ENCODE measurements around the gene SLC22A15. TPM values are rescaled to one million over a fixed set of nuclear protein-coding genes. Genes with fewer than 3 reads are reported as not detected.

Gene SLC22A15
- total RNA-seq, 2 experiments from 2014 or later: 0.23 to 0.25 TPM

DNA sequence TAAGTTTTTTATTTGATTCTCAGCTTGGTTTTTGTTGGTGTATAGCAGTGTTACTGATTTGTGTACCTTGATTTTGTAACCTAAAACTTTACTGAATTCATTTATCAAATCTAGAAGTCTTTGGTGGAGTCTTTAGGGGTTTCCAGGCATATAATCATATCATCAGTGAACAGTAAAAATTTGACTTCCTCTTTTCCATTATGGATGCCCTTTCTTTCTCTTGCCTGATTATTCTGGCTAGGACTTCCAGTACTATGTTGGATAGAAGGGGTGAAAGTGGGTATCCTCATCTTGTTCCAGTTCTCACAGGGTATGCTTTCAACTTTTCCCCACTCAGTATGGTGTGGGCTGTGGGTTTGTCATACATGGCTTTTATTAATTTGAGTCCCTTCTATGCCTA lies 111.3 kb downstream of the SLC22A15 start:
- Mint-ChIP-seq H3K4me3 (no peak overlapping the region), H3K9me3 (ENCODE audit: low read depth) (peaks cover 23% of the 10 kb centered on the region), H3K27me3 (peaks cover 36% of the 10 kb centered on the region), H3K4me1 (no peaks in the 10 kb centered on the region), H3K27ac (no peak overlapping the region), H3K36me3 (ENCODE audit: low read depth) (peaks cover 6% of the 10 kb centered on the region)
- ChIA-PET CTCF (no interaction called here), POLR2A (no interaction called here)
- ATAC-seq (no peak), DNase-seq (no peak)
- intact Hi-C loops (cut with DNase I, micrococcal nuclease): no loop called here

DNA sequence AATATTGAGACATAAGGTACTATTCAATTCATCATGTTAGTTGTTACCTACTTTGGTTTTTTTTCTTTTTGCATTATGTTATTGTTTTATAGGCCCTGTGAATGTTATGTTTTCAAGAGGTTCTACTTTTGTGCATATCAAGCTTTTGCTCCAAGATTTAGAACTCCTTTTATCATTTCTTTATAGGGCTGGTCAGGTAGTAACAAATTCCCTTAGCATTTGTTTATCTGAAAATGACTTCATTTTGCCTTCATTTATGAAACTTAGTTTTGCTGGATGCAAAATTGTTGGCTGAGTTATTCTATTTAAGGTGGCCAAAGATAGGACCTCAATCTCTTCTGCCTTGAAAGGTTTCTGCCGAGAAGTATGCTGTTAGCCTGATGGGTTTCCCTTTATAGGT lies 113.6 kb downstream of the SLC22A15 start:
- ChIA-PET CTCF (no interaction called here), POLR2A (no interaction called here)
- no peak overlapping the region for H3K4me3 Mint-ChIP-seq
- no peaks in the 10 kb centered on the region for H3K4me1 Mint-ChIP-seq
- peaks cover 23% of the 10 kb centered on the region for H3K9me3 Mint-ChIP-seq (ENCODE audit: low read depth)
- DNase-seq (no peak), ATAC-seq (no peak)
- H3K36me3 Mint-ChIP-seq (ENCODE audit: low read depth): peaks cover 6% of the 10 kb centered on the region
- intact Hi-C loops (cut with DNase I, micrococcal nuclease): no loop called here
- peaks cover 40% of the 10 kb centered on the region for H3K27me3 Mint-ChIP-seq
- H3K27ac Mint-ChIP-seq: no peak overlapping the region

DNA sequence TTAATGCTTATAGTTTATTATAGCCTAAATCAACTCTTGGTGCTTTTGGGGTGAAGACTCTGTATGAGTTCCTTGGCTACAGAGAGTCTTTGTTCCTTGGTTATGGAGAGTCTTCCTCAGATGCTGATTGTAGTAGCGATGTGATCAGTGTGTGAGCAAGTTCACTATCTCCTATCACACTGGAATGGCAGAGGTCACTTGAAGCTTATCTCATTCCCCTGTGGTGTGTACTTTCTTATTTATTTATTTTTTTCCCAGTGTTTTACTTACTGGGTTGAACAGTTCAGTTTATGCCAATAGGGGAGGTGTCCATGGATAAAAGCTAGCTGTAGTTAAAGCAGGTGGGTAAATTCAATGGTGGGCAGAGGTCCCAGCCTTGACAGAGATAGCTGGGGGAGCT lies 114.8 kb downstream of the SLC22A15 start:
- ChIA-PET CTCF (interaction anchor here (0.6 kb wide), 2 partner anchors 59 to 132 kb away, joined by 3 read pairs; no protein-coding TSS in a partner anchor), POLR2A (no interaction called here)
- no peak overlapping the region for H3K27ac Mint-ChIP-seq
- H3K4me1 Mint-ChIP-seq: no peaks in the 10 kb centered on the region
- ATAC-seq: no peak
- intact Hi-C loops (cut with DNase I, micrococcal nuclease): no loop called here
- peaks cover 41% of the 10 kb centered on the region for H3K27me3 Mint-ChIP-seq
- H3K36me3 Mint-ChIP-seq (ENCODE audit: low read depth): peaks cover 6% of the 10 kb centered on the region
- H3K4me3 Mint-ChIP-seq: no peak overlapping the region
- DNase-seq: no peak
- H3K9me3 Mint-ChIP-seq (ENCODE audit: low read depth): peaks cover 28% of the 10 kb centered on the region

DNA sequence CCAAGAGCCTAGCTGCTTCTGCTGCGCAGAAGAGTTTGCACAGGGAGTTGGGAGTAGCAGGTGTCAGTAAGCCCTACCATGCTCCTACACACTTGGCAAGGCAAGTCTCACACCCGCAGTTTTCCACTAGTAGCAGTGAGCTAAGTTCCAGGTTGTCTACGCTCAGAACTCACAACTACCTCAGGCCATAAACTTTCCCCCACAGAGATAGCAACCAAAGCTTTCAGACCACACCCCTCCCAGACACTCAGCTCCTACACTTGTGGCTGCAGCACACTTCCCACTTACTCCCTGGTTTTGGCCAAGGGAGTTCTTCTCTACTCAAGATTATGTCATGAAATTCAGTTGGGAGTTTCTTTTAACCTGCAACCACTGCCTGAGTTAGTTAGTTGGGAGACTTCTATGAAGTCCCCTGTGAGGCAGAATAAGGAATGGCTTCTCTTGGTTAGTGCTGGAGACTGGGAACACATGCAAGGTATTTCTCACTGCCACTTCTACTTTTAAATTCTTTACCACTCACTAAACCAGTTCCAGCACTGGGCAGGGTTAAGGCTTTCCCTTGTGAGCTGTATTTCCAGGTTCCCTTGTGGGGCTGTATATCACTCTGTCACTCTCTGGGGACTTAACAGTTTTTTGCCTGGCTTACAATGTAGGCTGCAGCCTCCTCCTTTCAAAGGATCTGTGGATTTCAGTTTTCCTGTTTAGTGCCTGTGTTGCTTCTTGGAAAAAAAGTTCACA lies 116.6 kb downstream of the SLC22A15 start:
- DNase-seq (no peak), ATAC-seq (no peak)
- ChIA-PET CTCF (interaction anchor here (0.6 kb wide), 1 partner anchor 388 kb away, joined by 3 read pairs; no protein-coding TSS in a partner anchor), POLR2A (no interaction called here)
- intact Hi-C loops (cut with DNase I, micrococcal nuclease): no loop called here
- H3K4me3 Mint-ChIP-seq: no peak overlapping the region
- H3K9me3 Mint-ChIP-seq (ENCODE audit: low read depth): peaks cover 30% of the 10 kb centered on the region
- H3K27ac Mint-ChIP-seq: no peak overlapping the region
- H3K4me1 Mint-ChIP-seq: no peaks in the 10 kb centered on the region
- H3K36me3 Mint-ChIP-seq (ENCODE audit: low read depth): peaks cover 8% of the 10 kb centered on the region
- H3K27me3 Mint-ChIP-seq: peaks cover 32% of the 10 kb centered on the region

DNA sequence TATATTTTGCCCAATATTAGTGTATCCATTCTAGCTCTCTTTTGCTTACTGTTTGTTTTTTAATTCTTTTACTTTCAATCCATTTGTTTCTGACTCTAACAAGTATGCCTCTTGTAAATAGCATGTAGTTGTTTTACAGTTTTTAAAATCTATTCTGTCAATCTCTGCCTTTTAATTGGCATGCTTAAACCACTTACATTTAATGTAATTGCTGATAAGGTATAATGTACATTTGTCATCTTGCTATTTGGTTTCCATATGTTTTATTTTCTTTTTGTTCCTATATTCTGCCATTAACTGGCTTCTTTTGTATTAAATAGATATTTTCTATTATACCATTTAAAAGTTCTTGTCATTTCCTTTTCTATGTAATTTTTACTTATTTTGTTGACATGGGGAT lies 118.7 kb downstream of the SLC22A15 start:
- Mint-ChIP-seq H3K27me3 (peaks cover 20% of the 10 kb centered on the region), H3K27ac (no peak overlapping the region), H3K4me3 (no peak overlapping the region), H3K9me3 (ENCODE audit: low read depth) (peaks cover 14% of the 10 kb centered on the region), H3K4me1 (no peaks in the 10 kb centered on the region), H3K36me3 (ENCODE audit: low read depth) (peaks cover 8% of the 10 kb centered on the region)
- intact Hi-C loops (cut with DNase I, micrococcal nuclease): no loop called here
- POLR2A ChIA-PET: no interaction called here
- CTCF ChIA-PET: no interaction called here
- ATAC-seq (no peak), DNase-seq (no peak)

DNA sequence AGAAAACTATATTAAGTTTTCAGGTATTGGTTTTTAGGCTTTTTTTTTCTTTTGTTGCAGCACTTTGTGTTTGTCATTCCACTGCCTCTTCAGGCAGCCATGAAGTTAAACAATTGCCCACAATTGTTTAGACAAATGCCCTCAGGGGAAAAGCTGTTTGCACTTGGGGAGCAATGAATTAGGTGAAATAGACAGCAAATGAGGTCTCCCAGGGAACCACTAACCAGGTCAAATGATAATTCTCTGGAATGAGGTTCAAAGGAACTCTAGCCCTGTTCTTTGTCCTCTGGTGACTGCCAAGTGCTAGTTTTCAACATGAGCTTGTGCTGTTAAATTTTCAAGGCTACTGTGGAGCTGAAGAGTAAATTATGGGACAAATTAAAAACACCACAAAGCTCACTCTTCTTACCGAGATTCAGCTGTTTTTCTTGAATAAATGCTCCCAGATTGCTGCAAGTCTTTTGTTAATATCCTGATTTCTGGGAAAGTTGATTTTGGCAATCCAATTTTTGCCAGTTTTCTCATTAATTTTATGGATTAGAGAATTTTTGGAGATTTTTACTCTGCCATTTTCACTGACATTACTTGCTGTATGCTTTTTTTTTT lies 119.8 kb downstream of the SLC22A15 start:
- peaks cover 19% of the 10 kb centered on the region for H3K27me3 Mint-ChIP-seq
- peaks cover 2% of the 10 kb centered on the region for H3K36me3 Mint-ChIP-seq (ENCODE audit: low read depth)
- H3K9me3 Mint-ChIP-seq (ENCODE audit: low read depth): peaks cover 7% of the 10 kb centered on the region
- ATAC-seq (no peak), DNase-seq (no peak)
- intact Hi-C loops (cut with DNase I, micrococcal nuclease): no loop called here
- CTCF ChIA-PET: interaction anchor here (0.6 to 1.3 kb wide), 3 partner anchors 22 to 479 kb away, joined by 3 to 4 read pairs (median 3); no protein-coding TSS in a partner anchor
- no peak overlapping the region for H3K4me3 Mint-ChIP-seq
- H3K27ac Mint-ChIP-seq: no peak overlapping the region
- H3K4me1 Mint-ChIP-seq: no peaks in the 10 kb centered on the region
- POLR2A ChIA-PET: no interaction called here

DNA sequence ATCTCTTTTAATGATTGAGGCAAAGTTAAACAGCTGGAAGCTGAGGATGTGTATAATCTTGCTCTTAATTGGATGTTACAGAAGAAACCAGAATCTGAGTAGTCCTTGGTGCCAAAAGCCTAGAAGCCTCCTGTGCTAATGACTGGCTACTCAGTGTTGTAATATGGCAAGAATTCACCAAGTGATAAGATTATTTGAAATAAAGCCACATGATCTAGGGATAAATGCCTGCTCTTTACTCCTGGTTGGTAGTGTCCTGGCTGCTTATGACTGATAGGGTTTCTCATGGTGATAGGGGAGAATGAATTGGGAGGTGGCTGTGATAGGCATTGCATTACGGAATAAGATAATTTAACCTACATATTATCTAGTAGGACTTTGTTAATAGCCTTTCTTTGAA lies 121.3 kb downstream of the SLC22A15 start:
- ChIA-PET POLR2A (no interaction called here), CTCF (no interaction called here)
- Mint-ChIP-seq H3K36me3 (ENCODE audit: low read depth) (peaks cover 2% of the 10 kb centered on the region), H3K27me3 (peaks cover 18% of the 10 kb centered on the region), H3K27ac (no peak overlapping the region), H3K9me3 (ENCODE audit: low read depth) (peaks cover 7% of the 10 kb centered on the region), H3K4me1 (no peaks in the 10 kb centered on the region), H3K4me3 (no peak overlapping the region)
- DNase-seq (no peak), ATAC-seq (no peak)
- intact Hi-C loops (cut with DNase I, micrococcal nuclease): no loop called here

DNA sequence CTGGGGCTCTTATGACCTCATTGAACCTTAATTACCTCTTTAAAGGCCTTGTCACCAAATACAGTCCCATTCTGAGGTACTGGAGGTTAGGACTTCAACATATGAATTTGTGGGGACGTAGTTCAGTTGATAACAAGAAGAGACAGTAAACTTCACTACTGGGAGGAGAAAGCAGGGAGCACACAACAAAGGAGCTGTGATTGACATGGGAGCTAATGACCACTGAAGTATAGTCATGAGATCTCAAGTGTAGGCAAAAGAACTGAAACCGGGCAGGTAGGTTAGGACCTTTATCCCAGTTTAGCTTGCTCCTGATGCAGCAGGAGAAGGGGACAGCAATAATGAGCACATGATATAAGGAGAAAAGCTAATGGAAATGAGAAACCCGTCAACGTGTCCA lies 123.1 kb downstream of the SLC22A15 start:
- no peak for DNase-seq
- intact Hi-C loops (cut with DNase I, micrococcal nuclease): no loop called here
- H3K4me1 Mint-ChIP-seq: no peaks in the 10 kb centered on the region
- ChIA-PET POLR2A (no interaction called here), CTCF (interaction anchor here (0.8 to 1.0 kb wide), 2 partner anchors 90 to 888 kb away, joined by 3 read pairs; no protein-coding TSS in a partner anchor)
- peaks cover 13% of the 10 kb centered on the region for H3K27me3 Mint-ChIP-seq
- peaks cover 7% of the 10 kb centered on the region for H3K9me3 Mint-ChIP-seq (ENCODE audit: low read depth)
- H3K36me3 Mint-ChIP-seq (ENCODE audit: low read depth): peaks cover 2% of the 10 kb centered on the region
- ATAC-seq: no peak
- H3K27ac Mint-ChIP-seq: no peak overlapping the region
- no peak overlapping the region for H3K4me3 Mint-ChIP-seq

DNA sequence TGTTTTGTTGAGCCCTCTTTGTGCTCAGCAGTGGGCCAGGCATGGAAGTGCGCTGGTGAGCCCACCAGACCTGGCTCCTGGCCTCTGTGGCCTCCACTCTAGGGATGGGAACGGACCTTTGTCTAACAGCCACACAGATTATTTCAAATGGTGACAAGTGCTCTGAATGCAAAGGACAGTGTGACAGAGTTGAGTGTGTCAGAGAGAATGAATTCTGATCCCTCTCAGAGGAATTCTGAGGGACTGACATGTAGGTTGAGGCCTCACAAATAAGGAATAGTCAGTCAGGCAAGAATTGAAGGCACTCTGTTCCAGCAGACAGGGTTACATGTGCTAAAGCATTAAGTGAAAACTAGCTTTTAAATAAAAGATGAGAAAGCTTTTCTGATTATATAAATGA lies 123.6 kb downstream of the SLC22A15 start:
- POLR2A ChIA-PET: no interaction called here
- Mint-ChIP-seq H3K36me3 (ENCODE audit: low read depth) (peaks cover 2% of the 10 kb centered on the region), H3K27me3 (peaks cover 12% of the 10 kb centered on the region), H3K4me3 (no peak overlapping the region), H3K4me1 (no peaks in the 10 kb centered on the region), H3K27ac (no peak overlapping the region), H3K9me3 (ENCODE audit: low read depth) (peaks cover 6% of the 10 kb centered on the region)
- no peak for ATAC-seq
- CTCF ChIA-PET: interaction anchor here (0.8 kb wide), 1 partner anchor 91 kb away, joined by 3 read pairs; no protein-coding TSS in a partner anchor
- intact Hi-C loops (cut with DNase I, micrococcal nuclease): no loop called here
- DNase-seq: no peak

DNA sequence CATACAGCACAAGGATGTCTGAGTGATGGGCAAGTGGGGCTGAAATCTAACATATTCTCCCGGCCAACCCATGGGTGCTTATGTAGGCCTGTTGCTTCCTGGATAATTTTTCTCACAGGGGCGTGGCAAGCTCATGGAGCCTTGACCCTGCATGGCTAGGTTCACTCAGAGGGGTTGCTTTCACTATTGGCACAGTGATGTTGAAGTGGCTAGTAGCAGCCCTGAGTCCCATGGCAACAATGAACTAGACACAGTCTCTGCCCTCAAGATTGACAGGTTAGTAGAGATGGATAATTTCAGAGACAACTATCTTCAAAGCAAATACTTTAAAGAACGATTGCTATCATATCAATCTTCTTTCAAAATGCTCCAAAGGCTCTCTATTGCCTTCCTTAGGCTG lies 128.4 kb downstream of the SLC22A15 start:
- Mint-ChIP-seq H3K36me3 (ENCODE audit: low read depth) (no peaks in the 10 kb centered on the region), H3K4me1 (no peaks in the 10 kb centered on the region), H3K4me3 (no peak overlapping the region), H3K27ac (no peak overlapping the region), H3K9me3 (ENCODE audit: low read depth) (no peaks in the 10 kb centered on the region), H3K27me3 (peaks cover 6% of the 10 kb centered on the region)
- CTCF ChIA-PET: no interaction called here
- POLR2A ChIA-PET: no interaction called here
- intact Hi-C loops (cut with DNase I, micrococcal nuclease): no loop called here
- ATAC-seq (no peak), DNase-seq (no peak)

DNA sequence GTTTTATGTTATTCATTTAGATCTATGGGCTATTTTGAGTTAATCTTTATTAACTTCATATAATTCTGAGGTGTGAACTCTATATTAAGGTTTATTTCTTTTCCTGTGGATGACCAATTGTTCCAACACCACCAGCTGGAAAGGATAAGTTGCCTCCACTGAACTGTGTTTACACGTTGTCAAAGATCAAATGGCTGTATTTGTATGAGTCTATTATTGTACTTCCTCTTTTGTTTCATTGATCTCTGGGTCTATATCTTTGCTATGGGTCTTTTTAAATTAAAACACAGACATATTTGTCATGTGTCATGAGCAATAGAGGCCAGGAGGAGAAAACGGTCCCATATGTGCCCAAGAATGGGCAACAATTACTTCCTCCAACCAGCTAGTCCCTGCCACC lies 129.7 kb downstream of the SLC22A15 start:
- Mint-ChIP-seq H3K36me3 (ENCODE audit: low read depth) (no peaks in the 10 kb centered on the region), H3K27me3 (peaks cover 6% of the 10 kb centered on the region), H3K4me3 (no peak overlapping the region), H3K4me1 (no peaks in the 10 kb centered on the region), H3K27ac (no peak overlapping the region), H3K9me3 (ENCODE audit: low read depth) (no peaks in the 10 kb centered on the region)
- ChIA-PET CTCF (no interaction called here), POLR2A (no interaction called here)
- DNase-seq (no peak), ATAC-seq (no peak)
- intact Hi-C loops (cut with DNase I, micrococcal nuclease): no loop called here

DNA sequence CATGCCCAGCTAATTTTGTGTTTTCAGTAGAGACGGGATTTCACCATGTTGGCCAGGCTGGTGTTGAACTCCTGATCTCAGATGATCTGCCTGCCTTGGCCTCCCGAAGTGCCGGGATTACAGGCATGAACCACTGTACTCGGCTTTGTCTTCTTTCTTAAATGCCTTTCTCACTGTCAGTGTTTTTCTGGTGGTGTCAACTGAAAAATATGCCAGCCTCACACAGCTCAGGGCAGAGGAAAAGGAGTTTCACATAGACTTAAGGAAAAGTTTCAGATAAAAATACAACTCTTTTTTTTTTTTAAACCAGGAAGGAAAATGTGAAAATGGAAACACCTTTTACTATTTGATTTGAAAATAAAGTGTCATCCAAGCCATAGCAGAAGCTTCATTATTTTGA lies 130.3 kb downstream of the SLC22A15 start:
- CTCF ChIA-PET: no interaction called here
- Mint-ChIP-seq H3K9me3 (ENCODE audit: low read depth) (no peaks in the 10 kb centered on the region), H3K27me3 (peaks cover 6% of the 10 kb centered on the region), H3K27ac (no peak overlapping the region), H3K36me3 (ENCODE audit: low read depth) (no peaks in the 10 kb centered on the region), H3K4me1 (no peaks in the 10 kb centered on the region), H3K4me3 (no peak overlapping the region)
- POLR2A ChIA-PET: no interaction called here
- DNase-seq: no peak
- intact Hi-C loops (cut with DNase I, micrococcal nuclease): no loop called here
- no peak for ATAC-seq

Data from activated CD4-positive, alpha-beta T cell treated with anti-CD3 and anti-CD28 coated beads for 36 hours (primary cell).